Left lobe of liver (tissue), 2 donors: ENCODE results near the gene LMNTD2. TPM values are rescaled to one million over a fixed set of nuclear protein-coding genes. Genes with fewer than 3 reads are reported as not detected.

ENCODE experiments used
- ATAC-seq: fragments of 200-7000 bp; cut with Tn5 transposase; one replicate; pipeline ENCODE4 v1.9.1; 2020; ENCODE audit warnings: mild to moderate bottlenecking, moderate library complexity
- DNase-seq: peaks from one replicate; pipeline ENCODE4 v3.0.0-alpha.2; 2020; ENCODE audit warnings: low spot score
- total RNA-seq: library from RNA; stranded (reverse); gene quantifications from one replicate; pipeline ENCODE4 v1.2.1, GENCODE V29; 2021
- donor health status: DM: no; HTN: no; CAD: no; lungs with moderate emphysema.
- donor health status: DM: no; HTN: yes; CAD: no.

The LMNTD2 gene
- total RNA-seq, 1 donor from 2014 or later: 13.4 TPM

- DNase-seq (no peak), ATAC-seq (no peak)
These were observed 5.2 kb downstream of the LMNTD2 start for GRCh38 chr11:555227-555779.

GRCh38 chr11:554428-555226 lies 5.9 kb downstream of the LMNTD2 start:
- ATAC-seq: peak; percentile 75
- DNase-seq: no peak

GRCh38 chr11:553988-554340 lies 6.6 kb downstream of the LMNTD2 start:
- DNase-seq (no peak), ATAC-seq (no peak)

- ATAC-seq: peak; percentile 9
- DNase-seq: no peak
These were observed 7.2 kb downstream of the LMNTD2 start for GRCh38 chr11:553083-553987.

- ATAC-seq: no peak
These were observed 8.9 kb downstream of the LMNTD2 start for GRCh38 chr11:551596-551995.

GRCh38 chr11:551131-551530 lies 9.4 kb downstream of the LMNTD2 start:
- DNase-seq: no peak
- no peak for ATAC-seq

More at GRCh38 chr11:551596-551995, 8.9 kb downstream of the LMNTD2 start:
- DNase-seq: no peak

- ATAC-seq (no peak), DNase-seq (no peak)
These were observed 9.8 kb downstream of the LMNTD2 start for GRCh38 chr11:550746-551085.

- ATAC-seq (no peak), DNase-seq (no peak)
These were observed 10.4 kb downstream of the LMNTD2 start for GRCh38 chr11:550021-550745.

- DNase-seq: no peak
- no peak for ATAC-seq
These were observed 11.6 kb downstream of the LMNTD2 start for GRCh38 chr11:548700-549603.

- ATAC-seq (no peak), DNase-seq (no peak)
These were observed 15.4 kb downstream of the LMNTD2 start for GRCh38 chr11:545171-545570.

GRCh38 chr11:544817-545166 lies 15.7 kb downstream of the LMNTD2 start:
- no peak for DNase-seq
- ATAC-seq: no peak

- ATAC-seq (no peak), DNase-seq (no peak)
These were observed 19.1 kb downstream of the LMNTD2 start for GRCh38 chr11:541433-541885.

GRCh38 chr11:540583-541432 lies 19.7 kb downstream of the LMNTD2 start:
- DNase-seq (no peak), ATAC-seq (no peak)

GRCh38 chr11:539971-540481 lies 20.5 kb downstream of the LMNTD2 start:
- DNase-seq (peak; percentile 44), ATAC-seq (no peak)

- ATAC-seq (no peak), DNase-seq (peak; percentile 45)
These were observed 22.0 kb downstream of the LMNTD2 start for GRCh38 chr11:538431-539051.

GRCh38 chr11:537622-538430 lies 22.7 kb downstream of the LMNTD2 start:
- ATAC-seq: no peak
- DNase-seq: peak; percentile 42

- ATAC-seq: peak; percentile 64
- DNase-seq: peak; percentile 91
These were observed 23.5 kb downstream of the LMNTD2 start, which contains the start of gene LRRC56 for GRCh38 chr11:536841-537621. LRRC56 (plus strand) TSS chr11:537527; CDS start chr11:540685, 3,158 bp downstream.
